Measurements from ENCODE around the gene NRCAM.

The NRCAM gene

GRCh38 chr7:108424013-108424412, 32.2 kb downstream of the NRCAM start:
- DNase-seq (ENCODE audit: low spot score): no peak

- no peak for DNase-seq (ENCODE audit: low spot score)
Observed at GRCh38 chr7:108423089-108423989, 32.9 kb downstream of the NRCAM start.

GRCh38 chr7:108421720-108422331, 34.4 kb downstream of the NRCAM start:
- no peak for DNase-seq (ENCODE audit: low spot score)

GRCh38 chr7:108419961-108420908, 36.0 kb downstream of the NRCAM start:
- DNase-seq (ENCODE audit: low spot score): no peak

GRCh38 chr7:108418946-108419345, 37.3 kb downstream of the NRCAM start:
- no peak for DNase-seq (ENCODE audit: low spot score)

GRCh38 chr7:108417926-108418325, 38.3 kb downstream of the NRCAM start:
- no peak for DNase-seq (ENCODE audit: low spot score)

GRCh38 chr7:108417144-108417543, 39.1 kb downstream of the NRCAM start:
- DNase-seq (ENCODE audit: low spot score): no peak

GRCh38 chr7:108415821-108416536, 40.3 kb downstream of the NRCAM start:
- no peak for DNase-seq (ENCODE audit: low spot score)

GRCh38 chr7:108415084-108415483, 41.2 kb downstream of the NRCAM start:
- DNase-seq (ENCODE audit: low spot score): no peak

- DNase-seq (ENCODE audit: low spot score): no peak
Observed at GRCh38 chr7:108413782-108414492, 42.3 kb downstream of the NRCAM start.

- no peak for DNase-seq (ENCODE audit: low spot score)
Observed at GRCh38 chr7:108413337-108413736, 42.9 kb downstream of the NRCAM start.

- DNase-seq (ENCODE audit: low spot score): no peak
Observed at GRCh38 chr7:108409146-108409545, 47.1 kb downstream of the NRCAM start.

GRCh38 chr7:108408296-108408991, 47.8 kb downstream of the NRCAM start:
- no peak for DNase-seq (ENCODE audit: low spot score)

GRCh38 chr7:108407676-108408075, 48.6 kb downstream of the NRCAM start:
- DNase-seq (ENCODE audit: low spot score): no peak

GRCh38 chr7:108406222-108406890, 49.9 kb downstream of the NRCAM start:
- DNase-seq (ENCODE audit: low spot score): no peak

GRCh38 chr7:108404509-108405420, 51.5 kb downstream of the NRCAM start:
- no peak for DNase-seq (ENCODE audit: low spot score)

GRCh38 chr7:108403597-108404217, 52.5 kb downstream of the NRCAM start:
- DNase-seq (ENCODE audit: low spot score): no peak

GRCh38 chr7:108402865-108403264, 53.4 kb downstream of the NRCAM start:
- no peak for DNase-seq (ENCODE audit: low spot score)

Data from CD4-positive, alpha-beta T cell treated with Interleukin-2 at 100 ng/mL for 4 hours (primary cell).